HEK293 (cell line): ENCODE results near the gene IMMP2L.
"Not testable (repeated sequence)": the region's sequence is repeated elsewhere in the genome, so short reads cannot be mapped to it uniquely, and the experiment has no call there.

ENCODE experiments used
- CTCF ChIA-PET: fragments of 350-600 bp; formaldehyde crosslinking; extraction: SDS; loops from one replicate; lab custom pipeline; 2021; ENCODE audit warnings: antibody characterized with exemption; lab: Yijun Ruan, JAX
- POLR2A ChIA-PET: fragments of 300-600 bp; formaldehyde crosslinking; extraction: SDS; loops from one replicate; lab custom pipeline; 2020; ENCODE audit warnings: antibody characterized with exemption, inconsistent platforms; lab: Yijun Ruan, JAX
- H3K27ac ChIP-seq: fragments of 200-500 bp; sonication (Bioruptor generic); 2 replicates; pipeline ENCODE4 v1.5.1; 2014; ENCODE audit warnings: low read depth, low read length, control low read depth, inconsistent platforms; ENCODE audit errors: extremely low read depth
- H3K36me3 ChIP-seq, 2 experiments: fragments of 200-500 bp in 1 of 2; sonication (Bioruptor generic) in 1 of 2; 1 replicate in 1 of 2; 2 replicates in 1 of 2; pipeline ENCODE4 v1.5.1; 2014 to 2017; ENCODE audit warnings: inconsistent platforms in 2 of 2, low read length in 2 of 2; ENCODE audit not compliant: control insufficient read depth in 2 of 2, insufficient read depth in 1 of 2
- H3K4me1 ChIP-seq: fragments of 200-500 bp; sonication (Bioruptor generic); 2 replicates; pipeline ENCODE4 v1.5.1; 2014; ENCODE audit warnings: mild to moderate bottlenecking, low read length, inconsistent platforms; ENCODE audit not compliant: control insufficient read depth, insufficient read depth
- H3K4me3 ChIP-seq: 2 replicates; pipeline ENCODE4 v1.5.1; 2011; ENCODE audit warnings: low read depth, mild to moderate bottlenecking, control low read depth, low read length, moderate library complexity
- H3K9me3 ChIP-seq: fragments of 200-500 bp; sonication (Bioruptor generic); 2 replicates; pipeline ENCODE4 v1.5.1; 2014; ENCODE audit warnings: low read depth, low read length, inconsistent platforms; ENCODE audit not compliant: control insufficient read depth, insufficient read depth
- FEZF1 ChIP-seq: fragments of 450-650 bp; formaldehyde crosslinking; IDR thresholded peaks from 2 replicates; pipeline ENCODE4 v1.5.1; 2016; ENCODE audit warnings: missing biosample characterization, missing genetic modification characterization
- IKZF3 ChIP-seq: fragments of 450-650 bp; IDR thresholded peaks from 2 replicates; pipeline ENCODE4 v1.5.0; 2018; ENCODE audit warnings: missing biosample characterization, mild to moderate bottlenecking, missing genetic modification characterization, moderate library complexity
- KLF9 ChIP-seq: fragments of 450-650 bp; formaldehyde crosslinking; IDR thresholded peaks from 2 replicates; pipeline ENCODE4 v1.5.1; 2016; ENCODE audit warnings: missing biosample characterization, missing genetic modification characterization, low read depth
- SP2 ChIP-seq: fragments of 450-650 bp; formaldehyde crosslinking; IDR thresholded peaks from 2 replicates; pipeline ENCODE4 v1.5.1; 2016; ENCODE audit warnings: missing biosample characterization, missing genetic modification characterization
- ZFHX2 ChIP-seq: fragments of 450-650 bp; formaldehyde crosslinking; conservative IDR thresholded peaks from 2 replicates; pipeline ENCODE4 v1.5.1; 2016; ENCODE audit warnings: missing biosample characterization, missing genetic modification characterization
- ZNF146 ChIP-seq: fragments of 450-650 bp; formaldehyde crosslinking; IDR thresholded peaks from 2 replicates; pipeline ENCODE4 v1.5.1; 2016; ENCODE audit warnings: missing biosample characterization, missing genetic modification characterization
- ZNF214 ChIP-seq: fragments of 450-650 bp; formaldehyde crosslinking; IDR thresholded peaks from 2 replicates; pipeline ENCODE4 v1.5.1; 2017; ENCODE audit warnings: missing biosample characterization, mild to moderate bottlenecking, missing genetic modification characterization, borderline replicate concordance
- ZNF311 ChIP-seq: fragments of 450-650 bp; formaldehyde crosslinking; IDR thresholded peaks from 2 replicates; pipeline ENCODE4 v1.5.1; 2017; ENCODE audit warnings: missing biosample characterization, missing genetic modification characterization, borderline replicate concordance
- ZNF473 ChIP-seq: fragments of 450-650 bp; formaldehyde crosslinking; IDR thresholded peaks from 2 replicates; pipeline ENCODE4 v1.5.1; 2017; ENCODE audit warnings: missing biosample characterization, missing genetic modification characterization
- ZNF561 ChIP-seq: fragments of 450-650 bp; IDR thresholded peaks from 2 replicates; pipeline ENCODE4 v1.5.1; 2018; ENCODE audit warnings: missing biosample characterization, missing genetic modification characterization, borderline replicate concordance
- ZNF596 ChIP-seq: fragments of 450-650 bp; IDR thresholded peaks from 2 replicates; pipeline ENCODE4 v1.5.0; 2018; ENCODE audit warnings: missing biosample characterization, mild to moderate bottlenecking, missing genetic modification characterization, moderate library complexity
- ZNF600 ChIP-seq: fragments of 450-650 bp; formaldehyde crosslinking; IDR thresholded peaks from 2 replicates; pipeline ENCODE4 v1.5.1; 2016; ENCODE audit warnings: missing biosample characterization, missing genetic modification characterization
- ZNF768 ChIP-seq: fragments of 450-650 bp; formaldehyde crosslinking; IDR thresholded peaks from 2 replicates; pipeline ENCODE4 v1.5.1; 2018; ENCODE audit warnings: missing biosample characterization, mild to moderate bottlenecking, missing genetic modification characterization
- ZNF792 ChIP-seq: fragments of 450-650 bp; formaldehyde crosslinking; IDR thresholded peaks from 2 replicates; pipeline ENCODE4 v1.5.1; 2016; ENCODE audit warnings: missing biosample characterization, missing genetic modification characterization
- ZSCAN23 ChIP-seq: fragments of 450-650 bp; formaldehyde crosslinking; IDR thresholded peaks from 2 replicates; pipeline ENCODE4 v1.5.1; 2016; ENCODE audit warnings: missing biosample characterization, missing genetic modification characterization
- ZSCAN30 ChIP-seq: fragments of 450-650 bp; IDR thresholded peaks from 2 replicates; pipeline ENCODE4 v1.5.1; 2018; ENCODE audit warnings: missing biosample characterization, mild to moderate bottlenecking, missing genetic modification characterization, moderate library complexity
- ZSCAN4 ChIP-seq: fragments of 450-650 bp; formaldehyde crosslinking; IDR thresholded peaks from 2 replicates; pipeline ENCODE4 v1.5.1; 2017; ENCODE audit warnings: missing biosample characterization, missing genetic modification characterization
- TF ChIP-seq, protein P1 (sequence below): fragments of 450-650 bp; IDR thresholded peaks from 2 replicates; pipeline ENCODE4 v1.5.1; 2018; ENCODE audit warnings: missing biosample characterization, mild to moderate bottlenecking, missing genetic modification characterization
- TF ChIP-seq, protein P2 (sequence below): fragments of 450-650 bp; formaldehyde crosslinking; IDR thresholded peaks from 2 replicates; pipeline ENCODE4 v1.5.1; 2016; ENCODE audit warnings: missing biosample characterization, missing genetic modification characterization

Gene IMMP2L

DNA sequence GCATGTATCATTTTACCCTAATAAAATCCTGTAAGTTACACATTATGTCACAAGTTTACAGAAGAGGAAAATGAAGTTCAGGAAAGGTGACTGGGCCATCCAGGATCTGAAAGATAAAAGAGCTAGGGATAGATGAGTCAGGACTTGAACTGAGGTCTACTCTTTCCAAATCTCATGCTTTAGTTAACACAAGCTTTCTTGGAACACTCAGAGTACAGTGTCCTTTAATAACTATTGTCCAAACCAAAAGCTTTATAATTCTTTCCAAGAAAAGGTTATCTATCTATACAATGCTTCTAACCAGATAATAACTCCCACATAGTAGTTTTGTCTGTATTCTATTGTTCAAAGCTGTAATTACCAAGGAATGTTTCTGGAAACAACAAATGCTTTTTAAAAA is 306.7 kb downstream of the IMMP2L start:
- Histone ChIP-seq H3K4me3 (no peak overlapping the region), H3K4me1 (no peaks in the 10 kb centered on the region), H3K9me3 (no peaks in the 10 kb centered on the region), H3K27ac (no peak overlapping the region)
- ChIA-PET POLR2A (no interaction called here), CTCF (no interaction called here)
- TF ChIP-seq ZNF792 (tag by site-specific recombination) (no peak), IKZF3 (no peak), ZSCAN30 (no peak), ZSCAN23 (tag by site-specific recombination) (no peak), ZNF596 (tag by site-specific recombination) (no peak), KLF9 (tag by site-specific recombination) (no peak)
- TF ChIP-seq, protein P1, sequence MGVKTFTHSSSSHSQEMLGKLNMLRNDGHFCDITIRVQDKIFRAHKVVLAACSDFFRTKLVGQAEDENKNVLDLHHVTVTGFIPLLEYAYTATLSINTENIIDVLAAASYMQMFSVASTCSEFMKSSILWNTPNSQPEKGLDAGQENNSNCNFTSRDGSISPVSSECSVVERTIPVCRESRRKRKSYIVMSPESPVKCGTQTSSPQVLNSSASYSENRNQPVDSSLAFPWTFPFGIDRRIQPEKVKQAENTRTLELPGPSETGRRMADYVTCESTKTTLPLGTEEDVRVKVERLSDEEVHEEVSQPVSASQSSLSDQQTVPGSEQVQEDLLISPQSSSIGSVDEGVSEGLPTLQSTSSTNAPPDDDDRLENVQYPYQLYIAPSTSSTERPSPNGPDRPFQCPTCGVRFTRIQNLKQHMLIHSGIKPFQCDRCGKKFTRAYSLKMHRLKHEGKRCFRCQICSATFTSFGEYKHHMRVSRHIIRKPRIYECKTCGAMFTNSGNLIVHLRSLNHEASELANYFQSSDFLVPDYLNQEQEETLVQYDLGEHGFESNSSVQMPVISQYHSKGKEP (tag by site-specific recombination): no peak
- TF ChIP-seq, protein P2, sequence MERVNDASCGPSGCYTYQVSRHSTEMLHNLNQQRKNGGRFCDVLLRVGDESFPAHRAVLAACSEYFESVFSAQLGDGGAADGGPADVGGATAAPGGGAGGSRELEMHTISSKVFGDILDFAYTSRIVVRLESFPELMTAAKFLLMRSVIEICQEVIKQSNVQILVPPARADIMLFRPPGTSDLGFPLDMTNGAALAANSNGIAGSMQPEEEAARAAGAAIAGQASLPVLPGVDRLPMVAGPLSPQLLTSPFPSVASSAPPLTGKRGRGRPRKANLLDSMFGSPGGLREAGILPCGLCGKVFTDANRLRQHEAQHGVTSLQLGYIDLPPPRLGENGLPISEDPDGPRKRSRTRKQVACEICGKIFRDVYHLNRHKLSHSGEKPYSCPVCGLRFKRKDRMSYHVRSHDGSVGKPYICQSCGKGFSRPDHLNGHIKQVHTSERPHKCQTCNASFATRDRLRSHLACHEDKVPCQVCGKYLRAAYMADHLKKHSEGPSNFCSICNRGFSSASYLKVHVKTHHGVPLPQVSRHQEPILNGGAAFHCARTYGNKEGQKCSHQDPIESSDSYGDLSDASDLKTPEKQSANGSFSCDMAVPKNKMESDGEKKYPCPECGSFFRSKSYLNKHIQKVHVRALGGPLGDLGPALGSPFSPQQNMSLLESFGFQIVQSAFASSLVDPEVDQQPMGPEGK (tag by site-specific recombination): no peak
- TF ChIP-seq, all 188 proteins: peak for 0
- no peaks in the 10 kb centered on the region for H3K36me3 ChIP-seq

DNA sequence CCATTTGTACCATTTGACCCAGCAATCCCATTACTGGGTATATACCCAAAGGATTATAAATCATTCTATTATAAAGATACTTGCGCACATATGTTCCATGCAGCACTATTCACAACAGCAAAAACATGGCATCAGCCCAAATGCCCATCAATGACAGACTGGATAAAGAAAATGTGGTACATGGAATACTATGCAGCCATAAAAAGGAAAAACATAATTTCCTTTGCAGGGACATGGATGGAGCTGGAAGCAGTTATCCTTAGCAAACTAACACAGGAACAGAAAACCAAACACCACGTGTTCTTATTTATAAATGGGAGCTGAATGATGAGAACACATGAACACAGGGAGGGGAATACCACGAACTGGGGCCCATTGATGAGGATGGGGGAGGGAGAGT is 310.9 kb downstream of the IMMP2L start:
- POLR2A ChIA-PET, CTCF ChIA-PET: not testable (repeated sequence)

GRCh38 chr7:111249807-111250206 is 312.5 kb downstream of the IMMP2L start:
- H3K27ac ChIP-seq, CTCF ChIA-PET, H3K36me3 ChIP-seq, POLR2A ChIA-PET, H3K4me1 ChIP-seq, H3K9me3 ChIP-seq, H3K4me3 ChIP-seq: not testable (repeated sequence)

More for the DNA sequence above, 310.9 kb downstream of the IMMP2L start:
- H3K36me3 ChIP-seq, H3K4me1 ChIP-seq, H3K27ac ChIP-seq, H3K9me3 ChIP-seq, H3K4me3 ChIP-seq: not testable (repeated sequence)
- TF ChIP-seq ZNF146: peak; percentile 46; the same call in 1 of the 2 replicates

DNA sequence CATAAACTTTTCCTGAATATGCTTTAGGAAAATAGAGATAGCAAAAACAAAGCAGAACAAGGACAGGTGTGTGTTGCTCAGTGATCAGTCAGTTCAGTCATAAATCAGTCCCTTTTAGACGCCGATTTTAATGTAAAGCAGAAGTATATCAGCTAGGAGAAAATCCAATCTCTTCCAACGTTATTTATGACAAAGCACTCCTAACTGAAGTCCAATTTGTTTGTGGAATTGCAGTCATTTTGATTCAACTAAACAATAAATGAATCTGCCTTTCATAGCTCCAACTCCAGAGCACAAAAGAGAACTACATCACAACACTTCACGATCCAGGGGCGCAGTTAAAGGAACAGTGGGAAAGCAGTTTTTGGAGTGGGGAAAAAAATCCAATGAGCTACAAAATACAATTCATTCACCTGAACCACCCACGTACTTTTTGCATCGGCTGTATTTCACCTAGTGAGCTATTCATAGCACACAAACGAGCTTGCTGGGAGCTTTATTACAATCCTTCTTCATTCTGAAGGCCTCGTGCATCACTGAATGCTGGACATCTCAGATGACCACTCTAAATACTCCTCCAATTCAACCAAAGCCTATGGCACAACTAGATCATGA is 320.0 kb downstream of the IMMP2L start:
- H3K27ac ChIP-seq: no peak overlapping the region
- H3K36me3 ChIP-seq: no peaks in the 10 kb centered on the region
- H3K4me1 ChIP-seq: no peaks in the 10 kb centered on the region
- ChIA-PET POLR2A (no interaction called here), CTCF (no interaction called here)
- no peaks in the 10 kb centered on the region for H3K9me3 ChIP-seq
- H3K4me3 ChIP-seq: no peak overlapping the region
- TF ChIP-seq ZFHX2 (tag by site-specific recombination): no peak
- no peak for TF ChIP-seq ZNF768 (tag by site-specific recombination)
- no peak for TF ChIP-seq ZSCAN4 (tag by site-specific recombination)
- TF ChIP-seq SP2 (tag by site-specific recombination): no peak
- no peak for TF ChIP-seq ZNF561 (tag by site-specific recombination)
- TF ChIP-seq ZNF311: no peak
- no peak for TF ChIP-seq FEZF1 (tag by site-specific recombination)
- no peak for TF ChIP-seq ZNF473 (tag by site-specific recombination)
- no peak for TF ChIP-seq ZNF600 (tag by site-specific recombination)
- no peak for TF ChIP-seq ZNF214 (tag by site-specific recombination)
